ENCODE data around the gene KMT2D.

Gene KMT2D, protein sequence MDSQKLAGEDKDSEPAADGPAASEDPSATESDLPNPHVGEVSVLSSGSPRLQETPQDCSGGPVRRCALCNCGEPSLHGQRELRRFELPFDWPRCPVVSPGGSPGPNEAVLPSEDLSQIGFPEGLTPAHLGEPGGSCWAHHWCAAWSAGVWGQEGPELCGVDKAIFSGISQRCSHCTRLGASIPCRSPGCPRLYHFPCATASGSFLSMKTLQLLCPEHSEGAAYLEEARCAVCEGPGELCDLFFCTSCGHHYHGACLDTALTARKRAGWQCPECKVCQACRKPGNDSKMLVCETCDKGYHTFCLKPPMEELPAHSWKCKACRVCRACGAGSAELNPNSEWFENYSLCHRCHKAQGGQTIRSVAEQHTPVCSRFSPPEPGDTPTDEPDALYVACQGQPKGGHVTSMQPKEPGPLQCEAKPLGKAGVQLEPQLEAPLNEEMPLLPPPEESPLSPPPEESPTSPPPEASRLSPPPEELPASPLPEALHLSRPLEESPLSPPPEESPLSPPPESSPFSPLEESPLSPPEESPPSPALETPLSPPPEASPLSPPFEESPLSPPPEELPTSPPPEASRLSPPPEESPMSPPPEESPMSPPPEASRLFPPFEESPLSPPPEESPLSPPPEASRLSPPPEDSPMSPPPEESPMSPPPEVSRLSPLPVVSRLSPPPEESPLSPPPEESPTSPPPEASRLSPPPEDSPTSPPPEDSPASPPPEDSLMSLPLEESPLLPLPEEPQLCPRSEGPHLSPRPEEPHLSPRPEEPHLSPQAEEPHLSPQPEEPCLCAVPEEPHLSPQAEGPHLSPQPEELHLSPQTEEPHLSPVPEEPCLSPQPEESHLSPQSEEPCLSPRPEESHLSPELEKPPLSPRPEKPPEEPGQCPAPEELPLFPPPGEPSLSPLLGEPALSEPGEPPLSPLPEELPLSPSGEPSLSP (N-terminal part only)

DNA sequence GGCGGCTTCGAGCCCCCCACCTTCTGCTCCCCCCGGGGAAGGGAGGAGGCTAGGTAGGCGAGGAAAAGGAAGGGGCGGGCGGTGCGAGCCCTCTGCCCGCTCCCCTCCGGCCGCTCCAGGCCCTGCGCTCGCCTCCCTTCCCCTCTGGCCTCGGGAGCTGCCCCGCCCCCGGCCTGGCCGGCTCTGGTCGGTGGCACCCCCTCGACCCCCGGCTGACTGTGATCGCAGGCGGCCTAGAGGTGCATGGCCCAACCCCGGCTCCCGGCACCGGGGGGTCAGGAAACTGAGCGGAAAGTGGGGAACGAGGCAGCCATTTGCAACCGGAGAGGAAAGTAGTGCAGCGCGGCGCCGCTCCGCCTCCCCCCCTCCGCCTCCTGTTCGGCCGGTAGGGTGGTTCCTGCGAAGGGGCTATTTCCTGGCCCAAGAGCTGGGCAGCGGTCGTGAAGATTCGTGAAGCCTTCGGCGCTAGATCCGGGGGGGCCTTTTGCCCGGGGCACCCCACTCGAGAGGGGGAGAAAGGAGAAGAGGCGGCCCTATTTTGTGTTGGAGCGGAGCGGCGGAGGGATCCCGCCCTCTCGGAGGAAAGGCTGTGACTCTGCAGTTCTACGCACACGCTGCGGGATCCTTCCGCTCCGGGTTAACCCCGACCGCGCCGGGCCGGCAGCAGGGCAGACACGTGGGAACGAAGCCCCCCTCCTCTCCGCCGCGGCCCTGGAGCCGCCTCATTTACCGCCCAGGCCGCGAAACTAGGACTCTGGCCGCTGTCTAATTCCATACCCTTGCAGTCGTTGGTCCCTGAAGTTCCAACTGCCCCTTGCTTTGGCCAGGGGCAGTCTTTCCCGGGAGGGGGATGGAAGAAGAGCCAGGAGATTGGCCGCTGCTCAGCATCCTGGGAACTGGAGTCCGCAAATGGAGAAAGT is at the start of gene KMT2D:
Gene KMT2D, minus strand, starts transcription at position 558 of the 920 bp plus-strand sequence. CDS start 5,470 bp downstream, outside the sequence.
- peak; percentile 93 for DNase-seq

DNA sequence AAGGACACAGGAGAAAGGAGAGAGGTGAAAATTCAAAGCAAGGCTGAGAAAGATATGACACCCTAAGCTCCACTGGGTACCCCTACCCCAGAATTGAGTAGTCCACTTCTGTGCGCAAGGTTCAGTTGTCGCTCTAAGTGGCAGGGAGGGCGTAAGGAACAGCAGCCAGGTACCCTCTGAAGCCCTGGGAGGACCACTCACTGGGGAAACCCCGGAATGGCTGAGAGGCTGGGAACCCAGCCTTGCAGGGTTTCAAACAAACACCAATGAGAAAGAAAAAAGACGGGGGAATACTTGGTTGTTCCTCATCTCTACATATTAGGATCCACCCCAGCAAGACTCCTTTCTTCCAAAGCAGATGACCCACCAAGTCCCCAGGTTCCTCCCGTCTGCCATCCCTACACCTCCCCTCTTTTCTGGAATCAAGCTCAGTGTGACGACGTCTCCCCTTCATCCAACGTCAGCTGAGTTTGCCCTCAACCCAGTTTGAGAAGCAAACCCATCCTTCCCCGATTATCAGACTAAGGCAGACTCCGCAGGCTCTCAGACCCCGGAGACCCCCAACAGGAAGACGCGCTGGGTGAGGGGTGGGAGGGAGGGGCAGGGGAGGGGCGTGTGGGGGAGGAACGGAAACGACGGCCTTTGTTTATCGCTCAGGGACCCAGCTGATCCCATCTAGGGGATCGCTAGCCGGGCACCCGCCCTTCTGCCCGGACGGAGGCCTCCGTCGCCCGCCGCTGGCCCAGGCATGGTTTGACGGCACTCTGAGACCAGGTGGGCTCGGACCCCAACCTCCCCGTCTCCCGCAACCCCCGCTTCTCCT is 49.3 kb upstream of the KMT2D start:
- DNase-seq: peak; percentile 43

DNA sequence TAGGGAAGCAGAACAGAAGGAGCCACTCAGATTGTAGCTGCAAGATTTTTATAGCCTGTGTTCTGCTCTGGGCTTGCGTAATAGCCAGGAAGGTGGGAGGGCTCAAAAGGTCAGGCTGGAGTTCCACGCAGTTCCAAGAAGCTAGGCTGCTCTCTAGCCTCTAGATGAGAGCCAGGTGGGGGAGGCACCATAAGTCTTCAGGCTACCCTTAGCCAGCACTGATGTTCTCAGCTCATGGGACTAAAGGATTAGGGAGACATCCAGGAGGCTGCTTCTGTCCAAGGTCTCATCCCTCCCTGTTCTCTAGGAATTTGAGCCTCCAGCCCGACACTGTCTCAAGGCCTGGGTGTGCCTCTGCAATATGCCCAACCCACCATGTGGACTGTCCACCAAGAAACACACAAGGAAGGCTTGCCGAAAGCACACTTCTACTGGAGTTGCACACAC is 48.4 kb upstream of the KMT2D start:
- no peak for DNase-seq

DNA sequence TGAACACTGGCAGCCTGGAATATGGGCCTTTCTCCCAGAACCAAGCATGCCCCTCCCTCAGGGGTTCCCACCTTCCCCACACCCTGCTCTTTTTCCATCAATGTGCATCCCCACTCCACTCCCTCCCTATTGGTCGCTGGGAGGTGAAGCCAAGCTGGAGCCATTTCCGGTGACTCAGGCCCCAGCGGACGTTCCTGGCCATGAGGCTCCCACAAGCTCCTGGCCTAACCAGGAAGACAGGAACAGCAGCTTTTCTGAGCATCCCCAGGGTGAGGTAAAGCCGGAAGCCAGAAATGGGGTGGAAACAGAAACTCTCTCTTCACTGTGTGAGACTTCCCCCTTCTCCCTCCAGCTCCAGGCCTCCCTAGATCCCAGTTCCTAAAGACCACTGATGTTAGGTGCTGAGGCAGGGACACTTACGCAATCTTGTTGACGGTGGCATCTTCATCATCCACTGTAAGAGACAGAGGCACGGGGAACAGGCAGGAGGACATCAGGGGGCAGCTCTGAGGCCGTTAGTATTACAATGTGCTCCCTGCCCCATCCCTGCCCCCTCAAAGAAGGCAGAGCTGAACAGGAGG is 45.0 kb upstream of the KMT2D start:
- DNase-seq: no peak

DNA sequence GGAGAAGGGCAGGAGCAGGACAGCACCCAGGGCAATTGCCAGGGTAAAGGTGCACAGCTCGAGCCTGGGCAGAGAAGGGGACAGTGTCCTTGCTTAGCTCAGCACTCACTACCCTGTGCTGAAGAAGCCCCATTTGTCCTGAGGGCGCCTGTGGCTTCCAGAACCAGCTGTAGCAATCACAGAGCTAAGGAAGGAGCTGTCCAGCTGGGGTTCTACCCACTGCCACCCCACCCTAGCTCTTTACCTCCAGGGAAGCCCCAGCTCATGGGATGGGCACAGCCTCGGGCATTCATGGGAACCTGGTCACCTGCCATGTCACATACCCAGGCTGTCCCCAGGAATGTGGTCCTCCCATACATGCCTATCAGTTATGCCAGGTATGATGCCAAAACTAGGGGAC is 44.2 kb upstream of the KMT2D start:
- no peak for DNase-seq

DNA sequence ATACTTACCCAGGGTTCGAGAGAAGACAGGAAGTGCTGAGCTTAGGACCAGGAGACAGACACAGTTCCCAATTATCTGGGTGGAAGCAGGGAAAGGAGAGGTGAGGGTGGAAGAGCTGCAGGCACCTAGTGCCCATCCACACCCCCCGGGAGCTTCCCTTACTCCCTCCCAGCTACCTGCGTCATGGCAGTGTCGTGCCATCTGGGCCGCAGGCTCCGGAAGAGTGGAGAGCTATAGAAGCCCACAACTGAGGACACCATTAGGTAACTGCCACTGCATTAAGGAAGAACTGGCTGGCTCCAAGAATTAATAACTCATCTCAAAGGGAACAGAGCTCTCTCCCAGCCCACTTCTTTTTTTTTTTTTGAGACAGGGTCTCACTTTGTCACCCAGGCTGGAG is 39.8 kb upstream of the KMT2D start:
- no peak for DNase-seq

DNA sequence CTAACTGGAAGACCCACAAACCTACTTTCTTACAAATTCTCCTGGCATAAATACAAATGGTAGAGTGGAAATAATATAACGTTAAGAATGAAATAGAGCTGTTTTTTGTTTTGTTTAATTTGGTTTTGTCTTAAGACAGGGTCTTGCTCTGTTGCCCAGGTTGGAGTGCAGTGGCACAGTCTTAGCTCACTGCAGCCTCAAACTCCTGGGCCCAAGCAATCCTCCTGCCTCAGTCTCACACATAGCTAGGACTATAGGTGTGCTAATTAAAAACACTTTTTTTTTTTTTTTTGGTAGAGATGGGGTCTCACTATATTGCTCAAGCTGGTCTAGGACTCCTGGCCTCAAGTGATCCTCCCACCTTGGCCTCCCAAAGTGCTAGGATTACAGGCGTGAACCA is 38.1 kb upstream of the KMT2D start:
- no peak for DNase-seq

DNA sequence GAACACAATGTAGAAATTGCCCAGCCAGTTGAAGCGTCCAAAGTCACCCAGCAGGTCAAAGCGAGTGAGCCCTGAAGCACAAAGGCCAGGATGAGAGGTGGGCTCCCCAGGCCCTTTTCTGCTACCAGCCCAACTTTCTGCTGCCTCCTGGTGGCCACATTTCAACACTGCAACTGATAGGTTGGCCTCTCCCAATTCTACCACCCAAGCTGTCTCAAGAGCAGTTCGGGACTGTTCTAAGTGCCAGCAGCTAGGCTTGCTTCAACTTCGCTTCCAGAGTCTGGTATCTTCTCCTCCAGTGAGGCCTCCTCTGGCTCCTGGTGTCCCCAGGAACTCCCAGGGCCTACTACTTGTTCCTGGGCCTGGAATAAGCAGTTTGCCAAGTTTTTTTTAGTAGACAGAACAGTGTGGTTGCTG is 37.4 kb upstream of the KMT2D start:
- DNase-seq: no peak

DNA sequence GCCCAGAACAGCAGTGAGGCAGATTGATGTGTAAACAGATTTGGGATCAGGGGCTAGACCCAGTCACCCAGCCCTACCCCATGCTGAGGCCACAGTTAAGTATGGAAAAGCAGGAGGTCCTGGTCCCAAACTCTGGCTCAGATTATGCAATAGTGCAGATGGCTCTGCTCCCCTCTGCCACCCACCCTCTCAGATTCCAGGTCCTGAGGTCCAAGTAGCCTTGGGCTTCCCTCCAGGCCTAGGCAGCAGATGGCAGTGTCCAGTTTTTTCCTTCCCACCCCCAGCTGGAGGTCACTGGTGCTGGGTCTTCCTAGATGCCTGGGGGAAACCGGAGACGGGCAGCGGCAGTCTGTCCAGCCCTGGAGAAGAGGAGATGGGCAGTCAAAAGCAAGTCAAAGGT is 36.8 kb upstream of the KMT2D start:
- DNase-seq: no peak

DNA sequence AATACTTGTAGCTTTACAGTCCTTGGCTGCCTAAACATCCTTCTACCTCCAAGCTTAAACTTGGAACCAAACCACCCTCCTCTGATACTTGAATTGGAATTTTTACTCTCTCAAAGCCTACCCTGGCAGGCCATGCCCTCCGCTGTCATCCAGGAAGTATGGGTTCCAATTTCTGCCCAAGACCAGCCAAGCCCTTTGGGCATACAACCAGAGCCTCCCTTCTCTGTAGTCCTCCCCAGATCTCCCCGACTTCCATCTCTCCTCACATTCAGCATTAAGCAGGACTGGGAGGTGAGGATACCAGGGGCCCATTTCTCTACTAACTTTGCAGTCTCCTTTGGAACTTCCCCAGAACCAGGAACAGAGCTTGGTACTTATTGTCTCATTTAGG is 34.4 kb upstream of the KMT2D start:
- DNase-seq: no peak

DNA sequence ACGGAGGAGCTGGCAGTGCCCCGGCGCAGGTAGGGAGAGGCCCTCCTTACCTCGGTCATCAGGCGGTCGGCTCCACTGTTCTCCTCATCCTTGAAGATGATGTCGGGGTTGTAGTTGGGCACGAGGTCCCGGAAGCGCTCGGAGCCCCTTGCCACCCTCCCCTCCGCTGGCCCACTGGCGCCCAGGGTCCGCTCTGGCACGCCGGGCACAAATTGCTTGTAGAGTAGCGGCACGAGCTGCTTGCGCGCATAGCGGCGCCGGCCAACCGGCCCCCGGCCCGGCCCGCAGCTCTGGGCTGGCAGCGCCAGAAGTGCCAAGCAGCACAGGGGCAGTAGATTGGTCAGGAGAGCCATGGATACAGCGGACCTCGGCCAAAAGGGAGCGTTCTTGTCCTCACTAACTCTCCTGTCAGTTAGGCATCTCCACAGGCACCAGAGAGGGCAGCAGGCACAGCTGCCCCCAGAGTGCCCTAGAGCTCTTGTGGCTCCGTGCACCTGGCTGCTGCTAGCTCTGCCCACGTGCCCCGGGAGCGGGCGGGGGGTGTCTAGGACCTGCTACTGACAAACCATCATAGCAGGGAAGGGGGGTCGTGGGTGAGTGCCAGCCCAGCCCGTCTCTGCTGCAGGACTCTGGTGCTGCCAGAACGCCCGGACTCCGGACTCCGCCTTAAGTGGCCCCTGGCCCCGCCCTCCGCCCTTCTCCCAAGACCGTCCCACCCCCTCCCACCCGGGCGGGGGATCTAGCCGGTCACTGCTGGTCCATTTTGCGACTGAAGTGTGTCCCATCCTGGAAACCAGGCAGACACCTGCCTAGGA is 33.8 kb upstream of the KMT2D start, which contains the start of gene DHH:
Gene DHH, minus strand, starts transcription at position 642 of the 815 bp plus-strand sequence. Its CDS starts 289 bp downstream, at position 353.
- peak; percentile 60 for DNase-seq

DNA sequence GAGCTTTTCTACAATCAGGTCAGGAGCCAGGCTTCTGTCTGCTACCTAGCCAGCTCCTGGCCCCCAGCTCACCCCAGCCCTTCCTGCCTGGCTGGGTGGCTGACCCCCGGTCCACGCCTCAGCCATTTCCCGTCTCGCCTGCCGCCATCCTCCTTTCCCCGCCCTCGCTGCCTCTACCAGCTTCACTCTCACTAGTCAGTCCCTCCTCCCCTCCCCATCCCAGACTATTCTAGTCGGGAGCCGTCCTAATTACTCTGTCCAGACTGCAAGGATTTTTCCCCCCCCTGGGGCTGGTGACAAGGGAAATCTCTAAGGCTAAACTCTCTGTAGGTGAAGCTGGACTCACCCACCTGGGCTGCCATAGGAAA is 33.2 kb upstream of the KMT2D start:
- DNase-seq: peak; percentile 75

DNA sequence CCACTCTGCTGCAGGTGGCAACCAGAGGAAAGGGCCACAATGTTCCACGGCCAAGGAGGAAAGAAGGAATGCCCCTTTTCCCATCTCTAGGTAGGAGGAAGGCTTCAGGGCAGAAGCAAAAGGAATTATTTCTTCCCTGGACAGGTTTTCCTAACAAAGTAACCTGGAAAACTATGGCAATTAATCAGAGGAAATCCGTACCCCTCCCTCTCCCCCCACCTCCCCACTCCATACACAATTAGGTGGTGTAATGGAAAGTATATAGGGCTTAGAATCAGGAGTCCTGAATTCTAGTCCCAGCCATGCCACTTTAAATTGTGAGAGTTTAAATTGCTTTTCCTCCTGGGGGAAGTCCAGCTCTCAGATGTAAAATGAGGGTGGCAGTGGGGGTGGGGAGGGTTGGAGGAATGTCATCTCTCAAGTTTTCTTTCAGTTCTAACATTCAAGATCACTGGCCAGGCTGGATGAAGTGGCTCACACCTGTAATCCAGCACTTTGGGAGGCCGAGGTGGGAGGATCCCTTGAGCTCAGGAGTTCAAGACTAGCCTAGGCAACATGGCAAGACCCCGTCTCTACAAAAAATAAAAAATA is 32.3 kb upstream of the KMT2D start:
- no peak for DNase-seq

DNA sequence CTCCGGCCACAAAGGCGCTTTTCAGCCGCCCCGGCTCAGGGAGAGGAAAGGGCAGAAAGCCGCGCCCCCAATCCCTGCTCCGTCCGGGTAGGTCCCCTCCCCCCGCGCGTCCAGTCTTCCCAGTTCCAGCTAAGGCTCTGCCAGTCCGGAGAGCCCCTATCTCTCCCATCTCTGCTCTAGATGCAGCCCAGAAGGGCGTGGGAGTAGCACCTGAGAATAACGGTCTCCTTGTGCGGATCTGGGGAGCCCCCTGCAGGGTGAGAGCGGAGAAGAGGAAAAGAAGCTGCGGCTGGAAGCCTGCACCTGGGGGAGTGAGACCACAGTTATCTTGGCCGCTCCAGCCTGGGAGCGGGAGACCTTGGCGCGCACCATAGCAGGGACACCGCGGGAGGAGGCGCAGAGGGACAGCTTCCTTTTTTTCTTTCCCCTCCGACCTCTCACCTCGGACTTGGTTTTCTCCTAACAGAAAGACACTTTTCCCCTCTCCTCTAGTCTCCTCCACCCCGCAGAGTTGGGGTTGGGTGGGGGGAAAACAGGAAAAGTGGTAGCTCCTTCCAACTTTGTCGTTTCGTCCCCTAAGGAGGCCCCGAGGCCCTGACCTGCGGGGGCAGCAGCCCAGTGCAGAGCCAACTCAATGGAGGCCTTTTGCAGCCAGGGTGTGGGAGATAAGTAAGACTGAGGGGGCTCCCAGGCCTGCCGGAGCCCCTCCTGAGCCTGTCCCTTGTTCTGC is 31.7 kb upstream of the KMT2D start:
- no peak for DNase-seq

DNA sequence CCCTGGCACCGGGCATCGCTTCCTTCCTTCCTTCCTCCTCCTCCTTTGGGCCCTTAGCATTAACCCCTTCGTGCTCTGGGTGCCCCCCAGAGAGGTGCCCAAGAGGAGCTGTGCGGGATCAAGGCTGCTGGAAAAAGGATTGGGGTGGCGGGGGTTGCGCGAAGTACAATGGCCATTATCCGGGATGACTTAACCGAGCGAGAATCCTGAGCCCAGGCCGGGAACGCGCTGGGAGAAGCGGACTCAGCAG is 31.2 kb upstream of the KMT2D start:
- no peak for DNase-seq

DNA sequence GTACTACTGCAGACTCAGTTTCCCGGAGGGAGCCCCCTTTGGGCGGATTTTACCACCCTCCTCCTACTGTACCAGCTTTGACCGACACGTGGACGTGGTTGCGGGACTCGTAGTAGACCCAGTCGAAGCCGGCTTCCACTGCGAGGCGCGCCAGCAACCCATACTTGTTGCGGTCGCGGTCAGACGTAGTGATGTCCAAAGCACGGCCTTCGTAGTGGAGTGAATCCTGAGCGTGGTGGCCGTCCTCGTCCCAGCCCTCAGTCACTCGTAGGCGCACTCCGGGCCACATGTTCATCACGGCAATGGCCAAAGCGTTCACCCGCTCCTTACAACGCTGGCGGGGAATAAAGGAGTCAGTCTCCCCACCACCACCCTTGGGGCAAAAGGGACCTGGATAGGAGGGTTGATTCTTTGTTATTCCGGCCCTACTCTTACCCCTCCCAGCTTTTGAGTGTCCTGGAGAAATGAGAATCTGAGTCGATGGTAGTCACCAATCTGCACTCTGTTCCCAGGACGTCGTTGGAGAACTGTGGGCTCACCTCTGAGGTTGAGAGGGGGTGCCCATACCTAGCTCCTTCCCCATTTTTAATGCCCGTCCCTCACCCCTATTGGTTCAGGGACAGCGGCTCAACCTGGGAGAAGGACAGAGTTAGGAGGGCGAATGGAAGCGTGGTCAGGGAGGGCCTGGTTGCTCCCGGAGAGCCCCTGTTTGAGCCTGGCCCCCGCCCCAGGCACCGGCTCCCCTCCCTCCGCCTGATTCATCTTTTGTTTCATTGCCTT is 30.7 kb upstream of the KMT2D start:
- DNase-seq: no peak

DNA sequence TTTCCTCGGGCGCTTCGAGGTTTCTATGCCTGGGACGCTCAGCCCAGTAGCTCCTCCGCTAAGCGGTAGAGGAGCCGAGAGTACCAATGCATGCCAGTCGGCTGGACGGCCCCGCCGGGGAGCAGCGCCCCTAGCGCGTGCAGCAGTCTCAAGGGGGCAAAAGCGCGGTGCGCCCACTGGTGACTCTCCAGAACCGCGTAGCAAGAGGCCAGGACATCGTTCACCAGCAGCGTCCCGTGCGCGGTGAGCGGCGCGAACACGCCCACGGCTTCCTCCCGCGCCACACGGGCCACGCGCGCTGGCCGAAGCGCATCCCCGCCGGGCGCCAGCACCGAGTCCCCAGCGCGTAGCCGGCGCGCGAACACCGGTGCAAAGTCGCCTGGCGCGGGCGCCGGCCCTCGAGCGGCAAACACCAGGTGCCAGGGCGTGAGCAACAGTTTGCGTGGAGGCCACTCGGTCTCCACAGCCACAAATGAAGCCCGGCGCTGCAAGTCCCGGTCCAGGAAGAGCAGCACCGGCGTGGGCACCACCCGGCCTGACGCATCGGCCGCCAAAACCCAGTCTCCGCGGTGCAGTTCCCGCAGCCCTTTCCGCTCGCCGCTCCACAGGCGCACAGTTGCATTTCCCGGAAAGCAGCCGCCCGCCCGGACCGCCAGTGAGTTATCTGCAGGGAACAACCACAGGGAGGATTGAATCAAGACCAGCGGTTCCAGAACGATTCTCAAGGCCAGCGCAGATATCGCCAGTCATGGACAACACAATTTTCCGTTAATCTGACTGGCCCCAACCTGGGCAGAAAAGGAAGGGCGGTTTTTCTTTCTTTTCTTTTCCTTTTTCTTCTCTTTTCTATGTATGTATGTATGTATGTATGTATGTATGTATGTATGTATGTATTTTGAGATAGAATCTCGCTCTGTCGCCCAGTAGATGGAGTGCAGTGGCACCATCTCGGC is 29.5 kb upstream of the KMT2D start:
- no peak for DNase-seq

DNA sequence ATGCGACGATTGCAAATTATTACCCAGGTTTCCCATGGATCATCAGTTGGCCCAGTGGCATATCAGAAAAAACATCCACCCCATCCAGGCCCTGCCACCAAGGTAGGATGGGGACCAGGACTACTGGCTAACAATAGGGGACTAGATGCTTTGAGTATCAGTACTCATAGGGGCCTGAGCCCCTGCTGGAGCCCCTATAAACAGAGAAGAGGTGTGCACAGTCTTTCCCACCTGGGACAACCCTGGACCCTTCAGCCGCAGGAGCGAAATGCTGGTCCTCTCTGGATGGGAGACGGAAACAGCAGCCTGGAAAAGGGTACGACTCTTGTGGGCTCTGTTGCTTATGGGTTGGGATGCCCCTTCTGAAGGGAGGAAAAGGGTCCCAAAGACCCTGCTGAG is 28.3 kb upstream of the KMT2D start:
- DNase-seq: no peak
